ENCODE results near the gene METTL27. TPM values are rescaled to one million over a fixed set of nuclear protein-coding genes. Genes with fewer than 3 reads are reported as not detected.
"Not testable (repeated sequence)": the region's sequence is repeated elsewhere in the genome, so short reads cannot be mapped to it uniquely, and the experiment has no call there.

Gene METTL27
- polyA plus RNA-seq, 5 donors: 2.1 to 8.6 (median 4.3) TPM

- DNase-seq: no peak
Measured at GRCh38 chr7:73822319-73823173, 19.8 kb downstream of the METTL27 start.

GRCh38 chr7:73821597-73822285 lies 20.6 kb downstream of the METTL27 start:
- DNase-seq: not testable (repeated sequence)

- DNase-seq: no peak
Measured at GRCh38 chr7:73820013-73820412, 22.3 kb downstream of the METTL27 start.

GRCh38 chr7:73817121-73817520 lies 25.2 kb downstream of the METTL27 start:
- no peak for DNase-seq

- DNase-seq: no peak
Measured at GRCh38 chr7:73815436-73815835, 26.9 kb downstream of the METTL27 start.

- no peak for DNase-seq
Measured at GRCh38 chr7:73812996-73813395, 29.3 kb downstream of the METTL27 start.

GRCh38 chr7:73811760-73812168 lies 30.6 kb downstream of the METTL27 start:
- DNase-seq: no peak

- no peak for DNase-seq
Measured at GRCh38 chr7:73810998-73811360, 31.3 kb downstream of the METTL27 start.

GRCh38 chr7:73809467-73809951 lies 32.8 kb downstream of the METTL27 start:
- DNase-seq: no peak

GRCh38 chr7:73802459-73802858 lies 39.9 kb downstream of the METTL27 start:
- DNase-seq: no peak

GRCh38 chr7:73801577-73801976 lies 40.7 kb downstream of the METTL27 start:
- DNase-seq: no peak

- DNase-seq: no peak
Measured at GRCh38 chr7:73799282-73800141, 42.8 kb downstream of the METTL27 start.

GRCh38 chr7:73797176-73797575 lies 45.1 kb downstream of the METTL27 start:
- not testable (repeated sequence) for DNase-seq

GRCh38 chr7:73796656-73797055 lies 45.7 kb downstream of the METTL27 start:
- not testable (repeated sequence) for DNase-seq

GRCh38 chr7:73795188-73795587 lies 47.1 kb downstream of the METTL27 start:
- DNase-seq: not testable (repeated sequence)

GRCh38 chr7:73791170-73791690 lies 51.1 kb downstream of the METTL27 start:
- DNase-seq: not testable (repeated sequence)

- DNase-seq: no peak
Measured at GRCh38 chr7:73789051-73789450, 53.3 kb downstream of the METTL27 start.

- not testable (repeated sequence) for DNase-seq
Measured at GRCh38 chr7:73787786-73788048, 54.6 kb downstream of the METTL27 start.

GRCh38 chr7:73786588-73786987 lies 55.7 kb downstream of the METTL27 start:
- DNase-seq: no peak

All from right lung (tissue), 5 donors.